Measurements from ENCODE around the gene SBSN. TPM values are rescaled to one million over a fixed set of nuclear protein-coding genes. Genes with fewer than 3 reads are reported as not detected.

SBSN gene
- total and polyA plus RNA-seq, 12 donors: 0.20 TPM; not detected in 11

DNA sequence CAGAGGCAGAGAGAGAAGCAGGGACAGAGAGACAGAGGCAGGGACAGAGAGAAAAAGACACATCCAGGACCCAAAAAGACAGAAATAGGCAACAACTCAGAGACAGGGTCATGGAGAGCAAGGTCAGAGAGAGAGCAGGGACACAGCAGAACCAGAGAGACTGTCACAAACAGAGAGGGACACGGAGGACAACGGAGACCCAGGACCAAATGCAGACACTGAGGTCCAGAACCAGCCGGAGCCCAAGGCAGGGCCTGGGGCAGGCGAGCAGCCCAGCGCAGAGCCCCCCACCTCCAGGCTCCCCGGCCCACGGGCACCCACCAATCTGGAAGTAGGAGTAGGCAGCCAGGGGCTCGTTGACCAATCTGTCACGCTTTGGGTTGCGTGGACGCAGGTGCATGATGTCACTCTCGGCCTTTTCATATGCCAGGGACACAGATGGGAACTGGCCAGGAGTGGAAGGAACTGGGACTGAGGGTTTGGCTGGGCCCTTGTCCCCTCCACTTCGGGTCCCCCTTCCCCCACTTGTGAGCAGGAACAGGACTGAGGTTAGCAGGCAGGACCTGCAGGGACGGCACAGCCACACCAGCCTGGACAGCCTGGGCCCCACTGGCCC is 25.4 kb upstream of the SBSN start:
- DNase-seq: no peak
- Histone ChIP-seq H3K27ac (no peak overlapping the region), H3K36me3 (peaks cover 0 to under 1% (median 0%) of the 10 kb centered on the region in 9 donors), H3K4me3 (no peak overlapping the region), H3K4me1 (peaks cover 2 to 8% (median 7%) of the 10 kb centered on the region in 9 donors), H3K27me3 (peaks cover 2 to 24% (median 19%) of the 10 kb centered on the region in 7 donors), H3K9me3 (no peaks in the 10 kb centered on the region)
- ATAC-seq: no peak
- WGBS, 2 donors: 72 to 73% methylated on average over 14 of the region's 14 CpGs
- intact Hi-C loops (cut with DNase I): loop anchor here in 2 of 10 donors (5.0 to 10.0 kb wide), 3 partner anchors 59 to 164 kb away; partner anchors contain the start of genes KMT2B (in 2 of the 2) and HAUS5 (in 1 of the 2)
- TF ChIP-seq, protein P1, sequence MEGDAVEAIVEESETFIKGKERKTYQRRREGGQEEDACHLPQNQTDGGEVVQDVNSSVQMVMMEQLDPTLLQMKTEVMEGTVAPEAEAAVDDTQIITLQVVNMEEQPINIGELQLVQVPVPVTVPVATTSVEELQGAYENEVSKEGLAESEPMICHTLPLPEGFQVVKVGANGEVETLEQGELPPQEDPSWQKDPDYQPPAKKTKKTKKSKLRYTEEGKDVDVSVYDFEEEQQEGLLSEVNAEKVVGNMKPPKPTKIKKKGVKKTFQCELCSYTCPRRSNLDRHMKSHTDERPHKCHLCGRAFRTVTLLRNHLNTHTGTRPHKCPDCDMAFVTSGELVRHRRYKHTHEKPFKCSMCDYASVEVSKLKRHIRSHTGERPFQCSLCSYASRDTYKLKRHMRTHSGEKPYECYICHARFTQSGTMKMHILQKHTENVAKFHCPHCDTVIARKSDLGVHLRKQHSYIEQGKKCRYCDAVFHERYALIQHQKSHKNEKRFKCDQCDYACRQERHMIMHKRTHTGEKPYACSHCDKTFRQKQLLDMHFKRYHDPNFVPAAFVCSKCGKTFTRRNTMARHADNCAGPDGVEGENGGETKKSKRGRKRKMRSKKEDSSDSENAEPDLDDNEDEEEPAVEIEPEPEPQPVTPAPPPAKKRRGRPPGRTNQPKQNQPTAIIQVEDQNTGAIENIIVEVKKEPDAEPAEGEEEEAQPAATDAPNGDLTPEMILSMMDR (IDR thresholded peaks at IDR 0.05): no peak

DNA sequence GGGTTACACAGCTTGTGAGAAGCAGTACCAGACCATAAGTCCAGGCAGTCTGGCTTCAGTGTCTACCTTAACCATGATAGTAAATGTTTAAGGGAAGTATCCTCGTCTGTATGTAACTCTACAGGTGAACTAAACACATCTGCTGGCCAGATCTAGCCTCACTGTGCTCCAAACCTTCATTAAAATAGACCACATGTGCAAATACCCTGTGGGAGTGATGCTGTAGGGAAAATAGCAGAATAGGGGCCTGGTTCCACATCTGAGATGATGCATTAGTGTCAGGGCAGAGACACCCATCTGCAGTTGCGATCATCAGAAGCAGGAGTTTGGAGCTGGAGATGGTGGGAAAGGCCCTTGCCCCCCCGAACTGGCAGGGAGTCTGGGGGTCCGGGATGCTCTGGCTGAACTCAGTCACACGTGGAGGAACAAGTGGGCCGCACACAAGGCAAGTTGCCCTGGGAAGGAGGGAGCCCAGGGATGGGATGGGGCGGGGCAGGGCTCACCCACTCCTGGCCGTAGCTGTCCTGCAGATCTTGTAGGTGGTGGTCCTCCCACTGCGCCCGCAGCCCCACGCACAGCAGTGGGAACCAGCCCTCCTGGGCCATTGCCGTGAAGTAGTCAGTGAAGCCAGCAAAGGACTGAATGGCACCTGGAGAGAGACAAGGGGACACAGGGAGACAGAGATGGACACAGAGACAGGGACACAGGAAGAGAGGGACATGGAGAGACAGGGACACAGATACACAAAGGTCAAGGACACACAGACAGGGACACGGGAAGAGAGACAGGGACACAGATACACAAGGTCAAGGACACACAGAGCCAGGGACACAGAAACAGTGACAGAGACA is 24.6 kb upstream of the SBSN start:
- Histone ChIP-seq H3K36me3 (peaks cover 0 to 5% (median 0%) of the 10 kb centered on the region in 9 donors), H3K27me3 (peaks cover 0 to 16% (median 12%) of the 10 kb centered on the region in 7 donors), H3K4me1 (peaks cover 0 to under 1% (median 0%) of the 10 kb centered on the region in 9 donors), H3K9me3 (no peaks in the 10 kb centered on the region), H3K27ac (no peak overlapping the region), H3K4me3 (no peak overlapping the region)
- DNase-seq (no peak), ATAC-seq (no peak)
- TF ChIP-seq, protein P1 (IDR thresholded peaks at IDR 0.05): no peak
- WGBS, 2 donors: 69 to 74% methylated on average over 13 of the region's 13 CpGs
- intact Hi-C loops (cut with DNase I): loop anchor here in 2 of 10 donors (5.0 to 10.0 kb wide), 3 partner anchors 60 to 165 kb away; partner anchors contain the start of genes KMT2B (in 2 of the 2) and HAUS5 (in 1 of the 2)

DNA sequence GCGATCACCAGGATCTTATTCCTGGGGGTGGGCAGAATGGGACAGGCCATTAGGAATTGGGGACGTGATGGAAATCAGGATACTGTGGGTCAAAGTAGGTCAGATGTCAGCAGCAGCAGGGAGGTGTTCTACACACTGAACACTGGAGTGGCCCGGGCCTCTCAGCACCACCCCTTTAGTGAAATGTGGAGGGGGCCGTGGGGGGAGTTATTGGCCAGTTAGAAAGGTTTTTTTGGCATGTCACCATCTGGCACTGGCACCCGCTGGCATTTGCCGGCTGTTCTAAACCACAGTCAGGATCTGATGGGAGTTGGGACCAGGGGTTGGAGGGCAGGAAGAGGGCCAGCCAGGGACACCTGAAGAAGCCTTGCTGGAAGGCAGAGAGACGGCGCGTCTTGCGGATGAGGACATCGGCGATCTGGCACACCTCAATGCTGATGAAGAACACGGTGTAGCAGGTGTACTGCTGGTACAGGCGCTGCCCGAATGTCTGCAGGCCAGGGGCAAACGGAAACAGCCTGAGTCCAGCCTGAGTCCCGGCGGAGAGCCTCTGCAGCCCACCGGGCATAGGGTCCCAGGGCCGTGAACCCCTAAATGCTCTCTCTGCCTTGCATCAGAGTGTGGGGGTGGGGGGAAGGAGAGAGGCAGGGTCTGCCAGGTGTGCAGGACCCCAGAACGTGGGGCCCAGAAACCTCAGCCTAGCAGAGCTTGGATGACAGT is 23.1 kb upstream of the SBSN start:
- TF ChIP-seq, protein P1 (IDR thresholded peaks at IDR 0.05): no peak
- 86 to 89% methylated on average over 21 of the region's 21 CpGs for WGBS, 2 donors
- DNase-seq (no peak), ATAC-seq (no peak)
- peaks cover 0 to 10% (median 8%) of the 10 kb centered on the region in 9 donors for H3K4me1 ChIP-seq
- no peak overlapping the region for H3K4me3 ChIP-seq
- no peak overlapping the region for H3K27ac ChIP-seq
- peaks cover 0 to 15% (median 0%) of the 10 kb centered on the region in 9 donors for H3K36me3 ChIP-seq
- intact Hi-C loops (cut with DNase I): loop anchor here in 2 of 10 donors (5.0 to 10.0 kb wide), 3 partner anchors 61 to 166 kb away; partner anchors contain the start of genes KMT2B (in 2 of the 2) and HAUS5 (in 1 of the 2)
- no peaks in the 10 kb centered on the region for H3K9me3 ChIP-seq
- H3K27me3 ChIP-seq: peaks cover 0 to 2% (median 0%) of the 10 kb centered on the region in 7 donors
